ENCODE results near the gene KRTAP10-3.

The KRTAP10-3 gene

DNA sequence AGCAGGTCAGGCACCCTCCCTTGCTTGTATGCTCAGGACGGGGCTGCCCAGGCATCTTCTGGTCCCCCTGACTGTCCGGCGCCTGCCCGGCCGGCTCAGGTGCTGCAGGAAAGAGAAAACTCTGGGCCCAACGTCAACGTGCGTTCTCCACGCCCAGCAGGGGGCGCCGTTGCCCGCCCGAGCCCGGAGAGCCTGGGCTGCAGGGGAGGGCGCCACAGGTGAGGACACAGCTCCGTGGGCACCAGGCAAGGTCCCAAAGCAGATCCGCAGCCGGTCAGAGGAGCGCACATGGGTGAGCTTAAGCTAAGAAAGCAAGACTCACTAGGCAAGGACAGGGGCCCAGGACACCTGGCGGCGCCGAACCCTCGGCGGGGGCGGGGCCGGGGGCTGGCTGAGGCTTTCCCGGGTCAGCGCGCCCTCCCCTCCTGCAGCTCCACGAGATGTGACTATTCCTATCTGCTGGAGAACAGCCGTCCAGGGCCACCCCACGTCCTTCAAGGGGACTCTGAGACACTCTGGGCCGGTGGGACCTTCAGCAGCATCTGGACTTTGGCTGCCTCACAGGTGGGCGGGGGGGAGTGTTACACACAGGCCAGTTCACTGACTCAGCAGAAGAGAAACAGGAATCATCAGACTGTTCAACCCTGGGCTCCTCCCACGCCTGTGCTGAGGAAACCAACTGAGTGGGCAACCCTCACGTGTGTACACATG lies 47.9 kb downstream of the KRTAP10-3 start:
- no peaks in the 10 kb centered on the region for H3K79me2 ChIP-seq (ENCODE audit: control insufficient read depth, insufficient read depth, low read length, poor library complexity)
- no peak overlapping the region for H3K4ac ChIP-seq (ENCODE audit: low read depth, low read length)
- H2BK5ac ChIP-seq (ENCODE audit: low read depth, low read length, poor library complexity), result no peak overlapping the region
- H4K12ac ChIP-seq (ENCODE audit: low read depth, low read length), result no peak overlapping the region
- H3K4me1 ChIP-seq (ENCODE audit: control insufficient read depth in 1 of 2, insufficient read depth in 2 of 2, low read length in 2 of 2), result peaks cover 3 to 11% of the 10 kb centered on the region in 2 experiments
- WGBS (ENCODE audit: extremely low coverage, insufficient coverage, insufficient read length), result no CpG with 5 or more reads among the region's 36 CpGs
- H3K18ac ChIP-seq (ENCODE audit: low read length), result no peak overlapping the region
- peak overlapping the region; percentile 53 for H3K4me2 ChIP-seq (ENCODE audit: low read length)
- no peak overlapping the region for H2BK120ac ChIP-seq (ENCODE audit: insufficient read depth, low read length, poor library complexity)
- no peaks in the 10 kb centered on the region for H3K79me1 ChIP-seq (ENCODE audit: low read length)
- H3K27ac ChIP-seq (ENCODE audit: low read depth, low read length), result no peak overlapping the region
- H3K36me3 ChIP-seq (ENCODE audit: control insufficient read depth in 1 of 2, insufficient read depth in 2 of 2, low read length in 2 of 2), result no peaks in the 10 kb centered on the region
- H2AK5ac ChIP-seq (ENCODE audit: low read length), result no peak overlapping the region
- peak overlapping the region; percentile 22 for H3K4me3 ChIP-seq (ENCODE audit: low read depth, low read length)
- no peak overlapping the region for H3K14ac ChIP-seq (ENCODE audit: low read length)
- H4K91ac ChIP-seq (ENCODE audit: low read depth, low read length), result no peak overlapping the region
- no peaks in the 10 kb centered on the region for H3K9me3 ChIP-seq (ENCODE audit: insufficient read depth, low read depth, low read length)
- H3K9ac ChIP-seq (ENCODE audit: low read length), result no peak overlapping the region
- H3K27me3 ChIP-seq (ENCODE audit: insufficient read depth, low read length), result no peaks in the 10 kb centered on the region
- no peak overlapping the region for H2BK12ac ChIP-seq (ENCODE audit: low read length)
- H3K23ac ChIP-seq (ENCODE audit: low read length), result no peak overlapping the region
- H2AFZ ChIP-seq (ENCODE audit: insufficient read depth, low read length, poor library complexity), result no peak overlapping the region
- H4K8ac ChIP-seq (ENCODE audit: low read depth, low read length), result no peak overlapping the region
- DNase-seq, result peak; percentile 49 to 80

DNA sequence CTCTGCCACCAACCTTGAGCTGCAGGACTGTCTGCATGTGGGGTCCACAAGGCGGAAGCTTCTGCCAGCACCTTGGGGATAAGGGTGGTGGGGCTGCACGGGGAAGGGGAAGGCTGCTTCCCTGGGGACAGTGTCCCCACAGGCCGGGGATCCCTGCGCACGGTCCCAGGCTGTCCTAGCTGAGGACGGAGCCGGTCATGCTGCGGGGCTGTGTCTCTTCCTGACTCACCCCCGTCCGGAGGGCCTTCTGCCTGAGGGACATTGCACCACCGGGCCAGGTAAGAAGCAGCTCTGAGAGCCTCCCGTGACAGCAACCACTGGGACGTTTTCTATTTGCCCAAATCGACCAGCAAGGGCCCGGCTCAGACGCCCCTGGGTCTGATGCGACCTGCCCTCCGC lies 48.5 kb downstream of the KRTAP10-3 start:
- DNase-seq, result peak; percentile 45 to 51
- Histone ChIP-seq H4K12ac (ENCODE audit: low read depth, low read length) (no peak overlapping the region), H3K23ac (ENCODE audit: low read length) (no peak overlapping the region), H2BK5ac (ENCODE audit: low read depth, low read length, poor library complexity) (no peak overlapping the region), H3K79me1 (ENCODE audit: low read length) (no peaks in the 10 kb centered on the region), H4K8ac (ENCODE audit: low read depth, low read length) (no peak overlapping the region), H3K36me3 (ENCODE audit: control insufficient read depth in 1 of 2, insufficient read depth in 2 of 2, low read length in 2 of 2) (no peaks in the 10 kb centered on the region), H3K4ac (ENCODE audit: low read depth, low read length) (no peak overlapping the region), H3K9ac (ENCODE audit: low read length) (no peak overlapping the region), H2BK120ac (ENCODE audit: insufficient read depth, low read length, poor library complexity) (no peak overlapping the region), H3K18ac (ENCODE audit: low read length) (no peak overlapping the region), H3K4me2 (ENCODE audit: low read length) (peak overlapping the region; percentile 53), H3K79me2 (ENCODE audit: control insufficient read depth, insufficient read depth, low read length, poor library complexity) (no peaks in the 10 kb centered on the region), H3K14ac (ENCODE audit: low read length) (no peak overlapping the region), H3K27me3 (ENCODE audit: insufficient read depth, low read length) (no peaks in the 10 kb centered on the region), H3K4me1 (ENCODE audit: control insufficient read depth in 1 of 2, insufficient read depth in 2 of 2, low read length in 2 of 2) (peaks cover 3 to 11% of the 10 kb centered on the region in 2 experiments), H3K9me3 (ENCODE audit: insufficient read depth, low read depth, low read length) (no peaks in the 10 kb centered on the region), H3K4me3 (ENCODE audit: low read depth, low read length) (no peak overlapping the region), H3K27ac (ENCODE audit: low read depth, low read length) (no peak overlapping the region), H2AK5ac (ENCODE audit: low read length) (no peak overlapping the region), H2AFZ (ENCODE audit: insufficient read depth, low read length, poor library complexity) (no peak overlapping the region), H4K91ac (ENCODE audit: low read depth, low read length) (no peak overlapping the region), H2BK12ac (ENCODE audit: low read length) (no peak overlapping the region)
- WGBS (ENCODE audit: extremely low coverage, insufficient coverage, insufficient read length), result no CpG with 5 or more reads among the region's 18 CpGs

DNA sequence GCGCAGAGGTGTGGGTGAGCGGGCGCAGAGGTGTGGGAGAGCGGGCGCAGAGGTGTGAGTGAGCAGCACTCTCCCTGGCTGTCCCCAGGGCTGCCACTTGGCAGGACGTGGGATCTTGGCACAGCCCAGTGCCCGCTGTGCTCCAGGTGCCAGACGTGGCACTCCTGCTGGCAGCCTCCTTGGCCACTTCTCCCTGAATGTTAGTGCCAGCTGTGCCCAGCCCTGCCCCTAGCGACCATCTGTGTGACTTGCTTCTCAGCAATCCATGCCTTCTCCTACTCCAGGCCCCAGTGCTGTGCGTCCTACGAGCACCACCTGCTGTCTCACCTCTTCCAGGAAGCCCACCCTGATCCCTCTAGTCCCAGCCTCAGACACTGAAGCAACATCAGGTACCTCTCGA lies 49.1 kb downstream of the KRTAP10-3 start:
- Histone ChIP-seq H3K27ac (ENCODE audit: low read depth, low read length) (no peak overlapping the region), H2AFZ (ENCODE audit: insufficient read depth, low read length, poor library complexity) (no peak overlapping the region), H3K14ac (ENCODE audit: low read length) (no peak overlapping the region), H3K4me3 (ENCODE audit: low read depth, low read length) (no peak overlapping the region), H3K18ac (ENCODE audit: low read length) (no peak overlapping the region), H3K4me1 (ENCODE audit: control insufficient read depth in 1 of 2, insufficient read depth in 2 of 2, low read length in 2 of 2) (peaks cover 3 to 11% of the 10 kb centered on the region in 2 experiments), H4K12ac (ENCODE audit: low read depth, low read length) (no peak overlapping the region), H3K4ac (ENCODE audit: low read depth, low read length) (no peak overlapping the region), H2BK12ac (ENCODE audit: low read length) (no peak overlapping the region), H2AK5ac (ENCODE audit: low read length) (no peak overlapping the region), H3K23ac (ENCODE audit: low read length) (no peak overlapping the region), H3K9me3 (ENCODE audit: insufficient read depth, low read depth, low read length) (no peaks in the 10 kb centered on the region), H2BK120ac (ENCODE audit: insufficient read depth, low read length, poor library complexity) (no peak overlapping the region), H2BK5ac (ENCODE audit: low read depth, low read length, poor library complexity) (no peak overlapping the region), H4K91ac (ENCODE audit: low read depth, low read length) (no peak overlapping the region), H3K36me3 (ENCODE audit: control insufficient read depth in 1 of 2, insufficient read depth in 2 of 2, low read length in 2 of 2) (no peaks in the 10 kb centered on the region), H4K8ac (ENCODE audit: low read depth, low read length) (no peak overlapping the region), H3K4me2 (ENCODE audit: low read length) (no peak overlapping the region), H3K27me3 (ENCODE audit: insufficient read depth, low read length) (no peaks in the 10 kb centered on the region), H3K9ac (ENCODE audit: low read length) (no peak overlapping the region), H3K79me1 (ENCODE audit: low read length) (no peaks in the 10 kb centered on the region), H3K79me2 (ENCODE audit: control insufficient read depth, insufficient read depth, low read length, poor library complexity) (no peaks in the 10 kb centered on the region)
- no peak for DNase-seq
- WGBS (ENCODE audit: extremely low coverage, insufficient coverage, insufficient read length), result no CpG with 5 or more reads among the region's 12 CpGs

DNA sequence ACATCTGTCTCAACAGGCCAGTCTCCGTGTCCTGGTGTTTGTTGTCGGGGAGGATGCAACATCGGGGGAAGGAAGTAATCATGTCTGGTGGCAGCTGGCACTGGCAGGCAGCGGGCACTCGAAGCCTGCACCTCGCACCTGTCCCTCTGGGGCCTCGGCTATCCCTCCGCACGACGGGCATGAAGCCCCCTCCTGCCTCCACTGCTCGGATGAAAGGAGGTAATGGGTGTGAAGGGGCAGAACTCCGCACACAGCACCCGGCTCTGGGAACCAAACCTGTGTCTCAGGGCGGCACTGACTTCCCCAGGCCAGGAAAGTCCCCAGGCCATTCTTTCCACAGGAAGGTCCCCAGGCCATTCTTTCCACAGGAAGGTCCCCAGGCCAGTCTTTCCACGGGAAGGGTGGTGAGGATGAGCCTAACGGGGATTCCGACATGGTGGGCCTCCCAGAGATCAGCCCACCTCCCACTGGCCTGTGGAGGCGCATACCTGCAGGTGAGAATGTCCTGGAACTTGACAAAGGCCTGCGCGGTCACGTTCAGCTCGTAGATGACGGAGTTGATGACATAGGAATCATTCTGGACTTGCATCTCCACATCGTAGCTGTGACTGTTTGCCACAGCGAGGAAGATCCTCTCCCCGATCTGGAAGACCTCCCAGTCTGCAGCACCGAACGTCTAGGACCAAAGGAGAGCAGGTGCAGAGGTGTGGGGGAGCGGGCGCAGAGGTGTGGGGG lies 49.7 kb downstream of the KRTAP10-3 start:
- WGBS (ENCODE audit: extremely low coverage, insufficient coverage, insufficient read length), result no CpG with 5 or more reads among the region's 30 CpGs
- Histone ChIP-seq H4K12ac (ENCODE audit: low read depth, low read length) (no peak overlapping the region), H3K36me3 (ENCODE audit: control insufficient read depth in 1 of 2, insufficient read depth in 2 of 2, low read length in 2 of 2) (no peaks in the 10 kb centered on the region), H3K14ac (ENCODE audit: low read length) (no peak overlapping the region), H4K8ac (ENCODE audit: low read depth, low read length) (no peak overlapping the region), H3K4me2 (ENCODE audit: low read length) (no peak overlapping the region), H2BK12ac (ENCODE audit: low read length) (no peak overlapping the region), H2BK120ac (ENCODE audit: insufficient read depth, low read length, poor library complexity) (no peak overlapping the region), H2AK5ac (ENCODE audit: low read length) (no peak overlapping the region), H3K9ac (ENCODE audit: low read length) (no peak overlapping the region), H3K4ac (ENCODE audit: low read depth, low read length) (no peak overlapping the region), H3K27me3 (ENCODE audit: insufficient read depth, low read length) (no peaks in the 10 kb centered on the region), H3K4me3 (ENCODE audit: low read depth, low read length) (no peak overlapping the region), H3K27ac (ENCODE audit: low read depth, low read length) (no peak overlapping the region), H2AFZ (ENCODE audit: insufficient read depth, low read length, poor library complexity) (no peak overlapping the region), H3K9me3 (ENCODE audit: insufficient read depth, low read depth, low read length) (no peaks in the 10 kb centered on the region), H3K18ac (ENCODE audit: low read length) (no peak overlapping the region), H3K4me1 (ENCODE audit: control insufficient read depth in 1 of 2, insufficient read depth in 2 of 2, low read length in 2 of 2) (peaks cover 3 to 11% of the 10 kb centered on the region in 2 experiments), H4K91ac (ENCODE audit: low read depth, low read length) (no peak overlapping the region), H3K23ac (ENCODE audit: low read length) (no peak overlapping the region), H2BK5ac (ENCODE audit: low read depth, low read length, poor library complexity) (no peak overlapping the region), H3K79me1 (ENCODE audit: low read length) (no peaks in the 10 kb centered on the region), H3K79me2 (ENCODE audit: control insufficient read depth, insufficient read depth, low read length, poor library complexity) (no peaks in the 10 kb centered on the region)
- no peak for DNase-seq
